NT2/D1 (cell line): ENCODE results near the gene NBAS.
"Not testable (repeated sequence)": the region's sequence is repeated elsewhere in the genome, so short reads cannot be mapped to it uniquely, and the experiment has no call there.

Experiments used
- SUZ12 ChIP-seq: IDR thresholded peaks from 2 replicates; pipeline ENCODE4 v1.6.1; 2011; ENCODE audit not compliant: insufficient read length, insufficient read depth; ENCODE audit errors: extremely low read depth
- YY1 ChIP-seq: IDR thresholded peaks from 2 replicates; pipeline ENCODE4 v1.6.1; 2011; ENCODE audit not compliant: insufficient read length, insufficient read depth
- ZNF274 ChIP-seq: IDR thresholded peaks from 2 replicates; pipeline ENCODE4 v1.6.1; 2011; ENCODE audit warnings: mild to moderate bottlenecking, low read depth, low read length

- TF ChIP-seq YY1, ZNF274, SUZ12: not testable (repeated sequence)
Observed at GRCh38 chr2:15540523-15540922, 20.6 kb downstream of the NBAS start.
